Measurements from ENCODE around the gene ABCC4. TPM values are rescaled to one million over a fixed set of nuclear protein-coding genes. Genes with fewer than 3 reads are reported as not detected.

Gene ABCC4
- total RNA-seq, 1 experiment from 2014 or later: 12.9 TPM

- Histone ChIP-seq H3K4me1 (replicated peaks) (peaks cover 15% of the 10 kb centered on the region), H3K4me3 (no peak overlapping the region), H3K27ac (no peak overlapping the region), H3K36me3 (no peaks in the 10 kb centered on the region), H3K27me3 (replicated peaks) (no peaks in the 10 kb centered on the region), H3K9me3 (replicated peaks) (no peaks in the 10 kb centered on the region)
- no peak for DNase-seq (ENCODE audit: low read depth in 1 of 2, low spot score in 2 of 2)
These were observed 75.2 kb downstream of the ABCC4 start for GRCh38 chr13:95226050-95226449.

- Histone ChIP-seq H3K36me3 (peaks cover 2% of the 10 kb centered on the region; the same call in 1 of the 2 replicates), H3K4me1 (replicated peaks) (no peaks in the 10 kb centered on the region), H3K4me3 (no peak overlapping the region), H3K9me3 (replicated peaks) (no peaks in the 10 kb centered on the region), H3K27me3 (replicated peaks) (no peaks in the 10 kb centered on the region), H3K27ac (no peak overlapping the region)
- no peak for DNase-seq (ENCODE audit: low read depth in 1 of 2, low spot score in 2 of 2)
These were observed 77.2 kb downstream of the ABCC4 start for GRCh38 chr13:95224064-95224463.

GRCh38 chr13:95222733-95223018 lies 78.6 kb downstream of the ABCC4 start:
- H3K4me1 ChIP-seq (replicated peaks): no peaks in the 10 kb centered on the region
- no peak for DNase-seq (ENCODE audit: low read depth in 1 of 2, low spot score in 2 of 2)
- no peaks in the 10 kb centered on the region for H3K27me3 ChIP-seq (replicated peaks)
- peaks cover 2% of the 10 kb centered on the region; the same call in 1 of the 2 replicates for H3K36me3 ChIP-seq
- H3K9me3 ChIP-seq (replicated peaks): no peaks in the 10 kb centered on the region
- no peak overlapping the region for H3K27ac ChIP-seq
- H3K4me3 ChIP-seq: no peak overlapping the region

- Histone ChIP-seq H3K36me3 (peaks cover 2% of the 10 kb centered on the region; the same call in 1 of the 2 replicates), H3K4me3 (no peak overlapping the region), H3K27me3 (replicated peaks) (no peaks in the 10 kb centered on the region), H3K27ac (no peak overlapping the region), H3K4me1 (replicated peaks) (no peaks in the 10 kb centered on the region), H3K9me3 (replicated peaks) (no peaks in the 10 kb centered on the region)
- no peak for DNase-seq (ENCODE audit: low read depth in 1 of 2, low spot score in 2 of 2)
These were observed 79.1 kb downstream of the ABCC4 start for GRCh38 chr13:95221971-95222732.

- no peaks in the 10 kb centered on the region for H3K9me3 ChIP-seq (replicated peaks)
- no peak overlapping the region for H3K4me3 ChIP-seq
- no peak overlapping the region for H3K27ac ChIP-seq
- H3K27me3 ChIP-seq (replicated peaks): no peaks in the 10 kb centered on the region
- no peak for DNase-seq (ENCODE audit: low read depth in 1 of 2, low spot score in 2 of 2)
- no peaks in the 10 kb centered on the region for H3K4me1 ChIP-seq (replicated peaks)
- peaks cover 2% of the 10 kb centered on the region; the same call in 1 of the 2 replicates for H3K36me3 ChIP-seq
These were observed 80.6 kb downstream of the ABCC4 start for GRCh38 chr13:95220611-95221010.

GRCh38 chr13:95217920-95218830 lies 83.1 kb downstream of the ABCC4 start:
- H3K4me3 ChIP-seq: no peak overlapping the region
- DNase-seq (ENCODE audit: low read depth in 1 of 2, low spot score in 2 of 2): no peak
- H3K27me3 ChIP-seq (replicated peaks): no peaks in the 10 kb centered on the region
- H3K36me3 ChIP-seq: peaks cover 2% of the 10 kb centered on the region; the same call in 1 of the 2 replicates
- H3K27ac ChIP-seq: no peak overlapping the region
- H3K9me3 ChIP-seq (replicated peaks): no peaks in the 10 kb centered on the region
- no peaks in the 10 kb centered on the region for H3K4me1 ChIP-seq (replicated peaks)

GRCh38 chr13:95216182-95216581 lies 85.1 kb downstream of the ABCC4 start:
- Histone ChIP-seq H3K4me3 (no peak overlapping the region), H3K9me3 (replicated peaks) (no peaks in the 10 kb centered on the region), H3K27me3 (replicated peaks) (no peaks in the 10 kb centered on the region), H3K4me1 (replicated peaks) (no peaks in the 10 kb centered on the region), H3K36me3 (peaks cover 2% of the 10 kb centered on the region; the same call in 1 of the 2 replicates), H3K27ac (no peak overlapping the region)
- no peak for DNase-seq (ENCODE audit: low read depth in 1 of 2, low spot score in 2 of 2)

GRCh38 chr13:95212983-95213850 lies 88.0 kb downstream of the ABCC4 start:
- Histone ChIP-seq H3K4me3 (no peak overlapping the region), H3K27ac (no peak overlapping the region), H3K27me3 (replicated peaks) (no peaks in the 10 kb centered on the region), H3K4me1 (replicated peaks) (no peaks in the 10 kb centered on the region), H3K9me3 (replicated peaks) (no peaks in the 10 kb centered on the region), H3K36me3 (no peaks in the 10 kb centered on the region)
- DNase-seq (ENCODE audit: low read depth in 1 of 2, low spot score in 2 of 2): no peak

GRCh38 chr13:95209109-95209508 lies 92.1 kb downstream of the ABCC4 start:
- Histone ChIP-seq H3K36me3 (0 out of 2 replicates have a peak, but pooled peaks cover 4% of the 10 kb centered on the region), H3K9me3 (replicated peaks) (no peaks in the 10 kb centered on the region), H3K27me3 (replicated peaks) (no peaks in the 10 kb centered on the region), H3K4me3 (no peak overlapping the region), H3K4me1 (replicated peaks) (no peaks in the 10 kb centered on the region), H3K27ac (no peak overlapping the region)
- DNase-seq (ENCODE audit: low read depth in 1 of 2, low spot score in 2 of 2): no peak

- Histone ChIP-seq H3K4me1 (replicated peaks) (no peaks in the 10 kb centered on the region), H3K27me3 (replicated peaks) (no peaks in the 10 kb centered on the region), H3K27ac (no peak overlapping the region), H3K36me3 (0 out of 2 replicates have a peak, but pooled peaks cover 4% of the 10 kb centered on the region), H3K4me3 (no peak overlapping the region), H3K9me3 (replicated peaks) (no peaks in the 10 kb centered on the region)
- DNase-seq (ENCODE audit: low read depth in 1 of 2, low spot score in 2 of 2): no peak
These were observed 93.4 kb downstream of the ABCC4 start for GRCh38 chr13:95207769-95208366.

- no peaks in the 10 kb centered on the region for H3K4me1 ChIP-seq (replicated peaks)
- no peak for DNase-seq (ENCODE audit: low read depth in 1 of 2, low spot score in 2 of 2)
- H3K36me3 ChIP-seq: 0 out of 2 replicates have a peak, but pooled peaks cover 4% of the 10 kb centered on the region
- H3K4me3 ChIP-seq: no peak overlapping the region
- H3K27ac ChIP-seq: no peak overlapping the region
- H3K9me3 ChIP-seq (replicated peaks): no peaks in the 10 kb centered on the region
- H3K27me3 ChIP-seq (replicated peaks): no peaks in the 10 kb centered on the region
These were observed 95.1 kb downstream of the ABCC4 start for GRCh38 chr13:95206116-95206515.

GRCh38 chr13:95204231-95204765 lies 97.0 kb downstream of the ABCC4 start:
- Histone ChIP-seq H3K9me3 (replicated peaks) (no peaks in the 10 kb centered on the region), H3K36me3 (0 out of 2 replicates have a peak, but pooled peaks cover 4% of the 10 kb centered on the region), H3K4me1 (replicated peaks) (no peaks in the 10 kb centered on the region), H3K27me3 (replicated peaks) (no peaks in the 10 kb centered on the region), H3K27ac (no peak overlapping the region), H3K4me3 (no peak overlapping the region)
- DNase-seq (ENCODE audit: low read depth in 1 of 2, low spot score in 2 of 2): no peak
